ENCODE data around the gene NALCN. TPM values are rescaled to one million over a fixed set of nuclear protein-coding genes. Genes with fewer than 3 reads are reported as not detected.
"Not testable (repeated sequence)": the region's sequence is repeated elsewhere in the genome, so short reads cannot be mapped to it uniquely, and the experiment has no call there.

Gene NALCN
- total RNA-seq, 6 experiments from 2014 or later: 0.09 to 0.81 (median 0.25) TPM

DNA sequence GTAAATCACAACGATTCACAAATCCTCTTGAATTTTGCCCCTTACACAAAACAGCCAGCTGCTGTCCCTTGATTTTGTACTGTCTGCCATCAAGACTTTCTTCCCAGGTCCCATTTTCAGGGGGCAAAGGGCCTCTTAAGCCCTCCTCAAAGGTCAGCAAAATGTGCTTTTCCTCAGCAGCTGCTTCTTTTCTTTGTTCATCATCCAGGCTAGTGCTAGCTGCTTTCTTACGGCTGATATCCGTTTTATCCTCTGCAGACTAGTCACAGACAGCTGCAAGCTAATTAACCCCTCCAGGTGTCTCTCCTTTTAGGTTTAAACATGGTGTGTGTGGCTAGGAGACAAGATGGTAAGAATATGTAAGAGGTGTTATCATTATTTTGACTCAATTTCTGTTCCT is 90.9 kb downstream of the NALCN start:
- no peak overlapping the region for H3K27ac ChIP-seq
- 19% methylated on average over 3 of the region's 3 CpGs for WGBS (ENCODE audit: insufficient coverage, low coverage, low lambda C conversion rate, missing lambda C conversion rate)
- no peak for ATAC-seq
- TF ChIP-seq, protein P1, sequence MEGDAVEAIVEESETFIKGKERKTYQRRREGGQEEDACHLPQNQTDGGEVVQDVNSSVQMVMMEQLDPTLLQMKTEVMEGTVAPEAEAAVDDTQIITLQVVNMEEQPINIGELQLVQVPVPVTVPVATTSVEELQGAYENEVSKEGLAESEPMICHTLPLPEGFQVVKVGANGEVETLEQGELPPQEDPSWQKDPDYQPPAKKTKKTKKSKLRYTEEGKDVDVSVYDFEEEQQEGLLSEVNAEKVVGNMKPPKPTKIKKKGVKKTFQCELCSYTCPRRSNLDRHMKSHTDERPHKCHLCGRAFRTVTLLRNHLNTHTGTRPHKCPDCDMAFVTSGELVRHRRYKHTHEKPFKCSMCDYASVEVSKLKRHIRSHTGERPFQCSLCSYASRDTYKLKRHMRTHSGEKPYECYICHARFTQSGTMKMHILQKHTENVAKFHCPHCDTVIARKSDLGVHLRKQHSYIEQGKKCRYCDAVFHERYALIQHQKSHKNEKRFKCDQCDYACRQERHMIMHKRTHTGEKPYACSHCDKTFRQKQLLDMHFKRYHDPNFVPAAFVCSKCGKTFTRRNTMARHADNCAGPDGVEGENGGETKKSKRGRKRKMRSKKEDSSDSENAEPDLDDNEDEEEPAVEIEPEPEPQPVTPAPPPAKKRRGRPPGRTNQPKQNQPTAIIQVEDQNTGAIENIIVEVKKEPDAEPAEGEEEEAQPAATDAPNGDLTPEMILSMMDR (IDR thresholded peaks at IDR 0.05): no peak
- no peak for TF ChIP-seq POLR2A (IDR thresholded peaks at IDR 0.05)
- no peaks in the 10 kb centered on the region for H3K36me3 ChIP-seq
- H3K27me3 ChIP-seq: no peaks in the 10 kb centered on the region
- no peaks in the 10 kb centered on the region for H3K9me3 ChIP-seq
- no peak for DNase-seq
- intact Hi-C loops (cut with DNase I): no loop called here
- H3K4me3 ChIP-seq: no peak overlapping the region
- no peaks in the 10 kb centered on the region for H3K4me1 ChIP-seq

DNA sequence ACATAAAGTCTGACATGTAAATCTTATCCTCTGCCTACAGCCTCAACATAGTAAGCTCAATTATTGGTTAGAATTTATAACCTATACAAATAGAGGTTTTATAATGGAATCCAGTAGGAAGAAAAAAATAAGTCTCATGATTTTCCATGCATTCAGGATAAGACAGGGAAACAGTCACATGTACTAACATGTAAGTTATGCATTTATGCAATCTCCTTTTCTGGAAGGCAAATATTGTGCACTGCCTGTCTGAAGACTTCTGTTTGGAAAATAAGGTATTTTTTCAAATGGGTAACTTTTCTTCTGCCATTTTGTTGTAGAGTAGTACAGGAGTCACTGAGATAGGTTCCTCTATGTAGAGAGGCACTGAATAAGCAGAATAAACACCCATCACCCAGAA is 92.7 kb downstream of the NALCN start:
- no peaks in the 10 kb centered on the region for H3K9me3 ChIP-seq
- DNase-seq: no peak
- H3K4me1 ChIP-seq: no peaks in the 10 kb centered on the region
- no peaks in the 10 kb centered on the region for H3K27me3 ChIP-seq
- intact Hi-C loops (cut with DNase I): no loop called here
- no peak for ATAC-seq
- no peaks in the 10 kb centered on the region for H3K36me3 ChIP-seq
- TF ChIP-seq, protein P1 (IDR thresholded peaks at IDR 0.05): no peak
- TF ChIP-seq POLR2A (IDR thresholded peaks at IDR 0.05): no peak
- no peak overlapping the region for H3K27ac ChIP-seq
- no peak overlapping the region for H3K4me3 ChIP-seq

DNA sequence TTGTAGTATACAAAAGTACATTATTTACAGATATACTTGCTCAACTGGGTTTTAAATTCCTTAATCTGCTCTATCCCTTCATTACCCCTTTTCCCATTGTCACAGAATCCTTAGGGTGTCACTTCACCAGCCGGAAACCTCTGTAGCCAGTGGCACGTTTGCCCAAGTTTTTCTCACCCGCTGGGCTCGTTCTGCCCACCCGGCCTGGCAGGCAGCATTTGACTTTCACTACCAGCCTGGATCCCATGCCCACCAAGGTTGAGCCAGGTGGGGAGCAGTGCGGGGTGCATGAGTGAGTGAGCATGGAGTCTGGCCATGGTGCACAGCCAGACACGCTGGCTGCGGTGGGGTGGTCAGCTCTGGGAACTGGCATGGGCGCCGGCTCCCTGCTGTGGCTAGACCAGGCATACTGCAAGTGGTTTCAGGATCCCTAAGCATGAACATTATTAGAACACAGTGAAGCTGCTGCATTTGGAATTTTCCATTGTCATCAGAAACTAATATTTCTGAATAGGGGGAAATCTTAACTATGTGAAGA is 98.3 kb downstream of the NALCN start:
- no peak for TF ChIP-seq POLR2A (IDR thresholded peaks at IDR 0.05)
- TF ChIP-seq, protein P1 (IDR thresholded peaks at IDR 0.05): no peak
- intact Hi-C loops (cut with DNase I): no loop called here
- DNase-seq (no peak), ATAC-seq (no peak)
- Histone ChIP-seq H3K4me3 (no peak overlapping the region), H3K4me1 (no peaks in the 10 kb centered on the region), H3K36me3 (no peaks in the 10 kb centered on the region), H3K9me3 (no peaks in the 10 kb centered on the region), H3K27me3 (no peaks in the 10 kb centered on the region), H3K27ac (no peak overlapping the region)
- WGBS (ENCODE audit: insufficient coverage, low coverage, low lambda C conversion rate, missing lambda C conversion rate): 44% methylated on average over 3 of the region's 10 CpGs

DNA sequence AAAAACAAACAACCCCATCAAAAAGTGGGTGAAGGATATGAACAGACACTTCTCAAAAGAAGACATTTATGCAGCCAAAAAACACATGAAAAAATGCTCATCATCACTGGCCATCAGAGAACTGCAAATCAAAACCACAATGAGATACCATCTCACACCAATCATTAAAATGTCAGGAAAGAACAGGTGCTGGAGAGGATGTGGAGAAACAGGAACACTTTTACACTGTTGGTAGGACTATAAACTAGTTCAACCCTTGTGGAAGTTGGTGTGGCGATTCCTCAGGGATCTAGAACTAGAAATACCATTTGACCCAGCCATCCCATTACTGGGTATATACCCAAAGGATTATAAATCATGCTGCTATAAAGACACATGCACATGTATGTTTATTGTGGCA is 102.8 kb downstream of the NALCN start:
- DNase-seq; H3K36me3 ChIP-seq; H3K4me1 ChIP-seq; H3K27ac ChIP-seq; intact Hi-C loops (cut with DNase I); H3K9me3 ChIP-seq; ATAC-seq; H3K4me3 ChIP-seq; H3K27me3 ChIP-seq: not testable (repeated sequence)
- WGBS (ENCODE audit: insufficient coverage, low coverage, low lambda C conversion rate, missing lambda C conversion rate): 20% methylated on average over 1 of the region's 1 CpG

DNA sequence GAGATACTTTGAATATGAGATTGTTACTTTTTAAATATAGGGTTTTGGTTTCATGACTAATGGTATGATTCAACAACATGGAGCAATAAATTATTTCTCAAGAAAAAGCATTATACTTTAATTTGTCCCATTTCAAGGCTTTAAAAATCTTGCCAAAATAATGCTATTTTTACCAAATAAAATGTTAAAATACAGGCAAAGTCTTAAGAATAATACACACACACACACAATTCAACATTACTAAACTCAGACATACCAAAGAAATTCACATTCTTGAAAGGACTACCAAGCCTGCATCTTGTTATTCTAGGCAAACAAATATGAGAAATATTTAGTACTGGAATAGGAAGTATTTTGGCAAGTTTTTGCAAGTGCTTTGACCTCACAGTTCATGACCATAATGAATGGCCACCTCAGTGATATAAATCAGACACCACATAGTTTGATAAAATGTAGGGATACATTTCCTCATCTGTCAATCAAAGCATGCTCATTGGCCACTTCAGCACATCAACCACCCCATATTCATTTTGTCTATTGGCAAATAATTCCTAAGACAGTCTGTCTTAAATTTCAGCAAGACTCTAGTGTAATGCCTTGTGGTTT is 107.2 kb downstream of the NALCN start:
- H3K9me3 ChIP-seq: no peaks in the 10 kb centered on the region
- H3K4me3 ChIP-seq: no peak overlapping the region
- no peak overlapping the region for H3K27ac ChIP-seq
- intact Hi-C loops (cut with DNase I): no loop called here
- TF ChIP-seq POLR2A (IDR thresholded peaks at IDR 0.05): no peak
- TF ChIP-seq, protein P1 (IDR thresholded peaks at IDR 0.05): no peak
- no peaks in the 10 kb centered on the region for H3K36me3 ChIP-seq
- no peaks in the 10 kb centered on the region for H3K4me1 ChIP-seq
- no peaks in the 10 kb centered on the region for H3K27me3 ChIP-seq
- ATAC-seq (no peak), DNase-seq (no peak)

Measured in right lobe of liver (tissue), 6 donors.